HG03139 (cell line): ENCODE data around the gene ATG9B.

Source experiments
- ATAC-seq: cut with Tn5 transposase; IDR thresholded peaks from one replicate; pipeline ENCODE4 v1.9.1; 2021; ENCODE audit not compliant: unreplicated experiment

The ATG9B gene

GRCh38 chr7:150971242-150972022 lies 52.9 kb downstream of the ATG9B start:
- ATAC-seq = no peak

- ATAC-seq = no peak
These were observed 53.9 kb downstream of the ATG9B start for GRCh38 chr7:150970424-150970823.

DNA sequence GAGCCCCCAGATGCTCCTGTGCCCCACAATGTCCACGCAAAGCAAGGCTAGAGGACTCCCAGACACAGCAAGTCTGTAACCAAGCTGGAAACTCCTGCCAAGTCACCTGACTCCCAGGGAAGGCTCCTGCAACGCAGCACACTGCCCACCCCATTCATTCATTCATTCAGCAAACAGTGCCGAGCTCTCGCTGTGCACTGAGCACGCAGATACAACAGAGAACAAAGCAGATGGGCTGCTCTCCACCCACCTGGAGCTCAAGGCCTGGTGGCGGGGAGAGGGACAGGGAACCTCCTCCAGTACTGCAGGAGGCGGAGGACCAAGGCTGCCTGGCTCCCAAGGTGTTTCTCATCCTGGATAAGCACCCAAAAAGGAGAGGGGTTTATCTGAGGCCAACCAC lies 54.8 kb downstream of the ATG9B start:
- ATAC-seq = no peak

DNA sequence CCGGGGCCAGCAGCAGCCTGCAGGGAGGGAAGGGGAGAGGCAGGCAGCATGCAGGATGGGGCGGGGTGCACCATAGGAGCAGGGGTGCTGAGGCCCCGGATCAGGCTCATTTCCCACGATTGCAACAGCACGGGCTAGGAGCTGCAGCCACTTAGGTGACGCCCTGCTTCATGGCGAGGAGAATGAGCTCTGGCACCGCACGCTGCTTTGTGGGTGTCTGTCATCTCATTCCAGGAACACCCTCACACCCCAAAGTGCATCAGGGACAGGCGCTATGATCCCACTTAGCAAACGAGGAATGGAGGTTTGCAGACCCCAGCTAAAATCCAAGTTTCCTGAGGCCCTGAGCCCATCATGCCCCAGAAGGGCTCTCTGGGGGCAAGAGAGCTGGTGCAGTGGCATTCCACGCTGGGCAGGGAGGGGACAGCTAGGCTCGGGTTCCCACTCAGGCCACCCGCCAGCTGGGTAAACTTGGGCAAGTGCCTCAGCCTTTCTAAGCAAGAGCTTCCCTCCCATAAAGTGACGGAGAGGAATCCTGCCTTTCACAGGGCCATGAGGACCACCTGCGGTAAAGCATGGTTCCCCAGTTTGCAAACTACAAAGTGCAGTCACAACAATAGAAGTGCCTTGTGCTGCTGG lies 55.4 kb downstream of the ATG9B start:
- no peak for ATAC-seq

DNA sequence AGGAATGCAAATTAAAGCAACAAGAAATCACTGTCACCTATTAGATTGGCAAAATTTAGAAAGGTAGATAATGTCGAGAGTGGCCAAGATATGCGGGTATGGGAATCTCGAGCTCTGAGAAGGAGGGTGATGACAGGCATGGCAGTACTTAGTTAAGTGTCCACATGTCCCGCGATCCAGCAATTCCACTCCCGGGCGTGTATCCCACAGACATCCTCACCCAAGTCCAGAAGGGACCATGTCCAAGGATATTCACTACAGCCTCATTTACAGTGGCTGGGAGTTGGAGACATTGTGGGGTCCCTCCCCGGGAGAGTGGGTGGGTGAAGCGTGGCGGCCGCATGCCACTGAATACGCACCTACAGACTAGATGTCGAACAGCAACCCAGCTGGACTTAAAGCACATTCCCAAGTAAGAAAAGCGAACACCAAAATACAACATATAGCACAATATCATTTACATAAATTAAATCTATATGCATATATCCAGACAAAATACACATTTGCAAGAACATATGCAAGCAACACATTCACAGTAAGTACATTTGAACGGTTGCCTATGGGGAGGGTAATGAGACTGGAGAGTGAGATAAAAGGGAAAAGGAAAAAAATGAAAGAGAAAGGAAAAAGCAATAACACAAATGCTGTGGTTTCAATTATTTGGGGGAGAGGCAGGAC lies 56.1 kb downstream of the ATG9B start:
- ATAC-seq = no peak

GRCh38 chr7:150967349-150967748 lies 56.9 kb downstream of the ATG9B start:
- no peak for ATAC-seq

DNA sequence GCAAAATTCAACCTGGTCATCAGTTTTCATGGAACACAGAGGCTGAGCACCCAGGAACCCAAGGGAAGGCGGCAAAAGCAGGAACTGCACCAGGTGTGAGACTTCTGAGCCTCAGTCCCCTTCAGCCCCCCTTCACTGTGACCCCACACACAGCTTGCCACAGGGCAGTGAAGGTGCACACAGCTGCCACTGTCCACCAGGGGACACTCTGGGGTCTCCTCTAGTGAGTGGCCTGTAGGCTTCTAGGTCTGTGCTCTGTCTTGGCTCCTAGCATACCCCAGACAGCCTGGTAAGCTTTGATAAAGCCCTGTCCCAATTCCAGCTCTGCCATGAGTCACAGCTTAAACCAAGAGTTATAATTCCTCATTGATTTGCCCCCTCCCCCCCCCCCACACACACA lies 58.3 kb downstream of the ATG9B start:
- ATAC-seq = no peak

- no peak for ATAC-seq
These were observed 58.9 kb downstream of the ATG9B start for GRCh38 chr7:150965273-150965830.
